Common myeloid progenitor, CD34-positive (primary cell): ENCODE data around the gene RNASEH2B. TPM values are rescaled to one million over a fixed set of nuclear protein-coding genes. Genes with fewer than 3 reads are reported as not detected.

ENCODE experiments used
- CTCF ChIA-PET: fragments of 350-600 bp; sonication (Branson Sonifier 250); formaldehyde crosslinking; loops from one replicate; lab custom pipeline; 2021; ENCODE audit warnings: antibody characterized with exemption; lab: Charles Lee
- POLR2A ChIA-PET: fragments of 350-600 bp; sonication (Branson Sonifier 250); formaldehyde crosslinking; loops from one replicate; lab custom pipeline; 2021; ENCODE audit warnings: antibody characterized with exemption; lab: Charles Lee
- DNase-seq, 3 donors: peaks; one replicate each; pipeline versions ENCODE4 v3.0.0 to v3.0.0-alpha.2; 2013
- H3K27ac ChIP-seq, 2 experiments: 1 replicate in 1 of 2; 2 replicates in 1 of 2; pipeline ENCODE4 v1.7.0; 2013; ENCODE audit warnings: inconsistent platforms in 2 of 2, low read length in 2 of 2, mild to moderate bottlenecking in 2 of 2, low read depth in 1 of 2, moderate library complexity in 1 of 2; ENCODE audit not compliant: severe bottlenecking in 2 of 2, insufficient read depth in 1 of 2, poor library complexity in 1 of 2
- H3K27me3 ChIP-seq, 5 experiments: replicated peaks in 2 of 5; 1 replicate in 3 of 5; 2 replicates in 2 of 5; pipeline versions ENCODE4 v1.6.1 to v1.7.0; 2013; ENCODE audit warnings: low read length in 4 of 5, mild to moderate bottlenecking in 2 of 5, moderate library complexity in 2 of 5, inconsistent platforms in 1 of 5; ENCODE audit not compliant: insufficient read depth in 5 of 5, control insufficient read depth in 4 of 5
- H3K36me3 ChIP-seq, 4 experiments: 1 replicate in 2 of 4; 2 replicates in 2 of 4; pipeline versions ENCODE4 v1.6.1 to v1.7.0; 2013; ENCODE audit warnings: low read length in 3 of 4, control low read depth in 1 of 4, mild to moderate bottlenecking in 1 of 4; ENCODE audit not compliant: control insufficient read depth in 4 of 4, insufficient read depth in 4 of 4
- H3K4me1 ChIP-seq, 4 experiments: 1 replicate in 3 of 4; 2 replicates in 1 of 4; pipeline versions ENCODE4 v1.6.1 to v1.7.1; 2013; ENCODE audit warnings: low read length in 3 of 4, mild to moderate bottlenecking in 3 of 4, control low read depth in 1 of 4, inconsistent platforms in 1 of 4, moderate library complexity in 1 of 4; ENCODE audit not compliant: control insufficient read depth in 4 of 4, insufficient read depth in 4 of 4; ENCODE audit errors: control extremely low read depth in 1 of 4
- H3K4me3 ChIP-seq, 7 experiments: 1 replicate in 4 of 7; 2 replicates in 3 of 7; pipeline versions ENCODE4 v1.5.1 to v1.7.0; 2013; ENCODE audit warnings: mild to moderate bottlenecking in 7 of 7, low read length in 6 of 7, moderate library complexity in 6 of 7, inconsistent platforms in 2 of 7, low read depth in 2 of 7, control low read depth in 1 of 7; ENCODE audit not compliant: insufficient read depth in 4 of 7, control insufficient read depth in 1 of 7; ENCODE audit errors: extremely low read depth in 1 of 7
- H3K9me3 ChIP-seq, 5 experiments: 1 replicate in 4 of 5; 2 replicates in 1 of 5; pipeline versions ENCODE4 v1.6.1 to v1.7.1; 2013; ENCODE audit warnings: low read length in 4 of 5, mild to moderate bottlenecking in 2 of 5, inconsistent platforms in 1 of 5, low read depth in 1 of 5, moderate library complexity in 1 of 5; ENCODE audit not compliant: control insufficient read depth in 4 of 5, insufficient read depth in 2 of 5; ENCODE audit errors: control extremely low read depth in 1 of 5
- WGBS: methylation state at CpG from one replicate; pipeline ENCODE4 v1.1.5; 2013; ENCODE audit not compliant: insufficient coverage; 5-methylcytosine and 5-hydroxymethylcytosine counted together
- polyA plus RNA-seq: library from polyadenylated mRNA; unstranded; fragments of 120-200 nt; gene quantifications from one replicate; pipeline ENCODE4 v1.2.1, GENCODE V29; 2013

The RNASEH2B gene, protein sequence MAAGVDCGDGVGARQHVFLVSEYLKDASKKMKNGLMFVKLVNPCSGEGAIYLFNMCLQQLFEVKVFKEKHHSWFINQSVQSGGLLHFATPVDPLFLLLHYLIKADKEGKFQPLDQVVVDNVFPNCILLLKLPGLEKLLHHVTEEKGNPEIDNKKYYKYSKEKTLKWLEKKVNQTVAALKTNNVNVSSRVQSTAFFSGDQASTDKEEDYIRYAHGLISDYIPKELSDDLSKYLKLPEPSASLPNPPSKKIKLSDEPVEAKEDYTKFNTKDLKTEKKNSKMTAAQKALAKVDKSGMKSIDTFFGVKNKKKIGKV
- polyA plus RNA-seq, result 164 TPM

- DNase-seq, result peak; percentile 70 to 86 (median 83)
- POLR2A ChIA-PET, result interaction anchor here (1.1 kb wide), 1 partner anchor 16 kb away, joined by 3 read pairs; no protein-coding TSS in a partner anchor
- no peaks in the 10 kb centered on the region for H3K27me3 ChIP-seq
- under 1% methylated on average over 104 of the region's 107 CpGs for WGBS
- peak within 1 kb of the TSS; percentile 88 to 95 for H3K27ac ChIP-seq
- no peaks in the 10 kb centered on the region for H3K36me3 ChIP-seq
- CTCF ChIA-PET, result interaction anchor here (0.7 to 2.3 kb wide), 6 partner anchors 8 to 933 kb away, joined by 3 to 13 read pairs (median 3); no protein-coding TSS in a partner anchor
- H3K4me3 ChIP-seq, result peak within 1 kb of the TSS; percentile 83 to 97 (median 86)
- peaks cover 36 to 63% (median 48%) of the 10 kb centered on the region in 4 experiments for H3K4me1 ChIP-seq
- H3K9me3 ChIP-seq, result no peaks in the 10 kb centered on the region
Measured at GRCh38 chr13:50909605-50910484, at the start of gene RNASEH2B. Gene RNASEH2B, plus strand, starts transcription at chr13:50909791. Its CDS starts 286 bp downstream, at chr13:50910077.

DNA sequence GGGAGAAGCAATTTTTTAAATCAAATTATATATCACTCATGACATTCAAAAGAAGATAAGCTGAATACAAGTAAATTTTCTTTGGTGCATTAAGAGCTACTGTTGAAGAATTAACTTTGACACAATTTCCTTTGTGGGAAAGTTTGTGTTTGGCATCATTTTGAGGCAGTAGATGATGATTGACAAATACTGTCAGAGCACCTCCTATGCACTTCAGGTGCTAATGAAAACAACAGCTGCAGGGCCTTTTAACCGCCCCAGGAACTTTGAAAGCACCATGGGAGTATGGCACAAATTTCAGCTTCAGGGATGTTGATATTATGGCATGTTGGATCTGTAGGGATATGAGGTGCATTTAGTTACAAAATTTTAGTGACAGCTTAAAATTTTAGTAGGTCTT, 45.1 kb upstream of the RNASEH2B start:
- H3K4me3 ChIP-seq, result no peak overlapping the region
- no peak for DNase-seq
- POLR2A ChIA-PET, result no interaction called here
- H3K27me3 ChIP-seq, result no peaks in the 10 kb centered on the region
- no peaks in the 10 kb centered on the region for H3K4me1 ChIP-seq
- no peaks in the 10 kb centered on the region for H3K36me3 ChIP-seq
- CTCF ChIA-PET, result interaction anchor here (1.0 kb wide), 1 partner anchor 12 kb away, joined by 3 read pairs; no protein-coding TSS in a partner anchor
- no peak overlapping the region for H3K27ac ChIP-seq
- peaks cover 0 to 8% (median 0%) of the 10 kb centered on the region in 5 experiments for H3K9me3 ChIP-seq
- WGBS, result 89% methylated on average over 1 of the region's 1 CpG

DNA sequence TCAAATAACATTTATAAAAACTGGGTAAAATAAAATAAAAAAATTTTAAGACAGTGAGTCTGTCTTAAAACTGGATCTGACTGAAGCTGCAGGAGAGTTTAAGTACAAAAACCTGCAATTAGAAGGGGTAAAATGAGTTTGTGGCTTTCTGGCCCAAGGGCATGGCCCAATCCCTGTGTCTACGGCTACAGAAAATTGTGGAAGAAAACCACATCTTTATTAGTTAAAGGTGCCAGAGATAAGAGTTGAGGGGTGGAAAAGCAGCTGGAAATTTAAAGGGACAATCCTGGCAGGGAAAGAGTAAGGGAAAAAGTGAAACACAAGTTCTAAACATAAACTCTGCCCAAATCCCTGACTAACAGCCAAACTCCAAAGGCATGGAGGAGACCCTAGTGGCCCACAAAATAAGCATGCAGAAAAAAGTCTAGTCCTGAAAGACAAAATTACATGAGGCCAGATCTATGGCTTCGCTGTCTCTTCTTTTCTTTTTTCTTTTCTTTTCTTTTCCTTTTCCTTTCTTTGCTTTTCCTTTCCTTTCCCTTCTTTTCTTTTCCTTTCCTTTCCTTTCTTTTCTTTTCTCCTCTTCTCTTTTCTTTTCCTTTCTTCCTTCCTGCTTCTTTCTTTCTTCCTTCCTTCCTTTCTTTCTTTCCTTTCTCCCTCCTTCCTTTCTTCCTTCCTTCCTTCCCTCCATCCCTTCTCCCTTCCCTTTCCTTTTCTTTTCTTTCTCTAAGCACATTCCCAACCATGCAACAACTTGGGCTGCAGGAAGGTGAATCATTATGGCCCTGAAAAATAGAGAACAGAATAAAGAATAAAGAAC, 42.6 kb upstream of the RNASEH2B start:
- Histone ChIP-seq H3K4me1 (no peaks in the 10 kb centered on the region), H3K9me3 (peaks cover 0 to 4% (median 0%) of the 10 kb centered on the region in 5 experiments), H3K36me3 (no peaks in the 10 kb centered on the region), H3K4me3 (no peak overlapping the region), H3K27me3 (no peaks in the 10 kb centered on the region), H3K27ac (no peak overlapping the region)
- no peak for DNase-seq
- WGBS, result 83% methylated on average over 2 of the region's 2 CpGs
- ChIA-PET CTCF (interaction anchor here (0.6 to 1.1 kb wide), 3 partner anchors 16 to 668 kb away, joined by 3 to 4 read pairs (median 3); no protein-coding TSS in a partner anchor), POLR2A (interaction anchor here (0.6 kb wide), 2 partner anchors 29 to 102 kb away, joined by 5 to 6 read pairs; no protein-coding TSS in a partner anchor)

GRCh38 chr13:50867637-50867945, 42.0 kb upstream of the RNASEH2B start:
- Histone ChIP-seq H3K9me3 (peaks cover 0 to 2% (median 0%) of the 10 kb centered on the region in 5 experiments), H3K27me3 (no peaks in the 10 kb centered on the region), H3K4me1 (no peaks in the 10 kb centered on the region), H3K27ac (no peak overlapping the region), H3K36me3 (no peaks in the 10 kb centered on the region), H3K4me3 (no peak overlapping the region)
- POLR2A ChIA-PET, result interaction anchor here (0.6 kb wide), 1 partner anchor 30 kb away, joined by 5 read pairs; no protein-coding TSS in a partner anchor
- CTCF ChIA-PET, result interaction anchor here (0.6 to 1.1 kb wide), 2 partner anchors 132 to 669 kb away, joined by 3 to 4 read pairs; no protein-coding TSS in a partner anchor
- DNase-seq, result no peak
- 50% methylated on average over 1 of the region's 3 CpGs for WGBS

- POLR2A ChIA-PET, result no interaction called here
- no CpG with 5 or more reads among the region's 1 CpG for WGBS
Measured at GRCh38 chr13:50871405-50871804, 38.2 kb upstream of the RNASEH2B start.

GRCh38 chr13:50873467-50873866, 36.1 kb upstream of the RNASEH2B start:
- H3K27me3 ChIP-seq, result no peaks in the 10 kb centered on the region
- no peaks in the 10 kb centered on the region for H3K36me3 ChIP-seq
- no peaks in the 10 kb centered on the region for H3K4me1 ChIP-seq
- WGBS, result 100% methylated on average over 2 of the region's 2 CpGs
- H3K27ac ChIP-seq, result no peak overlapping the region
- no peak for DNase-seq
- H3K4me3 ChIP-seq, result no peak overlapping the region
- ChIA-PET CTCF (no interaction called here), POLR2A (no interaction called here)
- no peaks in the 10 kb centered on the region for H3K9me3 ChIP-seq

More at GRCh38 chr13:50871405-50871804, 38.2 kb upstream of the RNASEH2B start:
- no peak for DNase-seq
- Histone ChIP-seq H3K4me3 (no peak overlapping the region), H3K36me3 (no peaks in the 10 kb centered on the region), H3K9me3 (no peaks in the 10 kb centered on the region), H3K4me1 (no peaks in the 10 kb centered on the region), H3K27me3 (no peaks in the 10 kb centered on the region), H3K27ac (no peak overlapping the region)
- CTCF ChIA-PET, result no interaction called here
